ENCODE data around the gene MUL1. TPM values are rescaled to one million over a fixed set of nuclear protein-coding genes. Genes with fewer than 3 reads are reported as not detected.

The MUL1 gene
- total RNA-seq, 1 experiment from 2014 or later = 21.9 TPM

- no peak overlapping the region for H3K4me3 Mint-ChIP-seq
- ChIA-PET CTCF (interaction anchor here (0.5 to 1.2 kb wide), 3 partner anchors 37 to 135 kb away, joined by 3 to 7 read pairs (median 5); no protein-coding TSS in a partner anchor), POLR2A (no interaction called here)
- no peaks in the 10 kb centered on the region for H3K36me3 Mint-ChIP-seq
- H3K4me1 Mint-ChIP-seq = 0 out of 2 replicates have a peak, but pooled peaks cover 3% of the 10 kb centered on the region
- DNase-seq (ENCODE audit: low spot score) = no peak
- peaks cover 28% of the 10 kb centered on the region for H3K27me3 Mint-ChIP-seq (ENCODE audit: low read depth)
- no peak overlapping the region for H3K27ac Mint-ChIP-seq
- TF ChIP-seq ZNF671 (CRISPR knock-in tag; IDR thresholded peaks at IDR 0.05) (no peak), PRRX2 (CRISPR knock-in tag; IDR thresholded peaks at IDR 0.05) (no peak), MYBL2 (CRISPR knock-in tag; IDR thresholded peaks at IDR 0.05) (no peak), JUN (CRISPR knock-in tag; IDR thresholded peaks at IDR 0.05) (no peak), CDX4 (CRISPR knock-in tag; IDR thresholded peaks at IDR 0.05; ENCODE audit: borderline replicate concordance) (no peak), SMAD3 (CRISPR knock-in tag; IDR thresholded peaks at IDR 0.05; ENCODE audit: borderline replicate concordance) (no peak), IRF2 (CRISPR knock-in tag; IDR thresholded peaks at IDR 0.05; ENCODE audit: borderline replicate concordance, low read depth) (no peak), ZNF263 (CRISPR knock-in tag; IDR thresholded peaks at IDR 0.05; ENCODE audit: low read depth) (no peak), MLX (CRISPR knock-in tag; IDR thresholded peaks at IDR 0.05) (no peak), ZBTB21 (CRISPR knock-in tag; IDR thresholded peaks at IDR 0.05; ENCODE audit: borderline replicate concordance) (no peak), TCF7 (CRISPR knock-in tag; IDR thresholded peaks at IDR 0.05; ENCODE audit: low read depth) (no peak), TEAD4 (CRISPR knock-in tag; IDR thresholded peaks at IDR 0.05) (no peak), ATF6 (CRISPR knock-in tag; IDR thresholded peaks at IDR 0.05) (no peak), ATF2 (CRISPR knock-in tag; IDR thresholded peaks at IDR 0.05; ENCODE audit: borderline replicate concordance, low read depth) (no peak), CBFB (CRISPR knock-in tag; IDR thresholded peaks at IDR 0.05; ENCODE audit: low read depth) (no peak), ARID4B (CRISPR knock-in tag; IDR thresholded peaks at IDR 0.05; ENCODE audit: borderline replicate concordance) (no peak), SMAD4 (CRISPR knock-in tag; IDR thresholded peaks at IDR 0.05) (no peak), MAX (CRISPR knock-in tag; IDR thresholded peaks at IDR 0.05) (no peak)
- H3K9me3 Mint-ChIP-seq = no peaks in the 10 kb centered on the region
- ATAC-seq = no peak
These were observed 30.3 kb upstream of the MUL1 start for GRCh38 chr1:20538227-20538626.

Data from WTC11 (cell line).